A549 (cell line): ENCODE measurements around the gene PGK2. TPM values are rescaled to one million over a fixed set of nuclear protein-coding genes. Genes with fewer than 3 reads are reported as not detected.
"Not testable (repeated sequence)": the region's sequence is repeated elsewhere in the genome, so short reads cannot be mapped to it uniquely, and the experiment has no call there.

ENCODE experiments used
- ATAC-seq, 2 experiments: fragments of 200-7000 bp in 1 of 2; fragments of >200 bp in 1 of 2; cut with Nextera tagmentation in 1 of 2; cut with Tn5 transposase in 1 of 2; 3 replicates each; pipeline versions ENCODE4 v1.8.0 to v1.9.1; 2018 to 2020; ENCODE audit warnings: mild to moderate bottlenecking in 1 of 2, moderate library complexity in 1 of 2
- CTCF ChIA-PET: fragments of 300-600 bp; sonication (Branson Sonifier 250); formaldehyde crosslinking; extraction: SDS; loops from one replicate; lab custom pipeline; 2021; ENCODE audit warnings: antibody characterized with exemption, inconsistent platforms; lab: Yijun Ruan, JAX
- POLR2A ChIA-PET: fragments of 350-600 bp; formaldehyde crosslinking; extraction: SDS; loops from one replicate; lab custom pipeline; 2021; ENCODE audit warnings: antibody characterized with exemption, inconsistent platforms; lab: Yijun Ruan, JAX
- DNase-seq, 2 experiments: peaks; one replicate each; pipeline versions ENCODE4 v3.0.0 to v3.0.0-alpha.2; 2011 to 2016; ENCODE audit warnings: low read depth in 1 of 2, low spot score in 1 of 2
- FAIRE-seq: peaks from 2 replicates; lab custom pipeline; 2011; peaks lifted over from hg19 to GRCh38; lab: Jason Lieb, UNC
- H3K27ac ChIP-seq, 2 experiments: fragments of >200 bp; sonication (Bioruptor Twin); formaldehyde crosslinking; 3 replicates each; pipeline ENCODE4 v1.5.1; 2016 to 2017
- H3K4me1 ChIP-seq: fragments of >200 bp; sonication (Bioruptor Twin); formaldehyde crosslinking; 3 replicates; pipeline ENCODE4 v1.6.1; 2016
- H3K4me2 ChIP-seq: fragments of >200 bp; sonication (Bioruptor Twin); formaldehyde crosslinking; 3 replicates; pipeline ENCODE4 v1.6.1; 2016
- H3K4me3 ChIP-seq: fragments of >200 bp; sonication (Bioruptor Twin); formaldehyde crosslinking; 3 replicates; pipeline ENCODE4 v1.5.1; 2016
- H3K9me3 ChIP-seq: fragments of >200 bp; sonication (Bioruptor Twin); formaldehyde crosslinking; 3 replicates; pipeline ENCODE4 v1.6.1; 2016
- BHLHE40 ChIP-seq: IDR thresholded peaks from 2 replicates; pipeline ENCODE4 v1.6.1; 2012; ENCODE audit warnings: low read depth, low read length, inconsistent platforms
- CBX2 ChIP-seq: fragments of 200-600 bp; sonication (generic); IDR thresholded peaks from 2 replicates; pipeline ENCODE4 v1.6.1; 2016; ENCODE audit warnings: low read depth, mild to moderate bottlenecking, borderline replicate concordance
- CHD4 ChIP-seq: fragments of 200-600 bp; sonication (generic); IDR thresholded peaks from 2 replicates; pipeline ENCODE4 v1.6.1; 2016; ENCODE audit warnings: antibody characterized with exemption, mild to moderate bottlenecking, borderline replicate concordance
- FOSB ChIP-seq: fragments of 250-450 bp; sonication (Bioruptor Pico); IDR thresholded peaks from 2 replicates; pipeline ENCODE4 v1.5.0; 2020; ENCODE audit warnings: mild to moderate bottlenecking, moderate library complexity
- FOSL2 ChIP-seq, 2 experiments: fragments of 450-650 bp in 1 of 2; fragments of >200 bp in 1 of 2; sonication (Bioruptor Twin) in 1 of 2; formaldehyde crosslinking; IDR thresholded peaks; 2 replicates each; pipeline versions ENCODE4 v1.5.0 to v1.6.1; 2016 to 2020; ENCODE audit warnings: mild to moderate bottlenecking in 1 of 2, moderate library complexity in 1 of 2
- FOXS1 ChIP-seq: fragments of 250-450 bp; sonication (Bioruptor Pico); IDR thresholded peaks from 2 replicates; pipeline ENCODE4 v1.5.0; 2020; ENCODE audit warnings: mild to moderate bottlenecking, moderate library complexity
- GATA3 ChIP-seq: IDR thresholded peaks from 2 replicates; pipeline ENCODE4 v1.6.1; 2012; ENCODE audit warnings: borderline replicate concordance
- KDM1A ChIP-seq: fragments of 200-600 bp; sonication (generic); IDR thresholded peaks from 2 replicates; pipeline ENCODE4 v1.6.1; 2016; ENCODE audit warnings: low read depth, mild to moderate bottlenecking
- KDM5A ChIP-seq: fragments of 200-600 bp; sonication (generic); IDR thresholded peaks from 2 replicates; pipeline ENCODE4 v1.6.1; 2016; ENCODE audit warnings: antibody characterized with exemption, mild to moderate bottlenecking
- MAZ ChIP-seq: fragments of 150-350 bp; IDR thresholded peaks from 2 replicates; pipeline ENCODE4 v1.6.1; 2014; ENCODE audit warnings: antibody characterized with exemption, low read depth, low read length, borderline replicate concordance
- MYC ChIP-seq: IDR thresholded peaks from 2 replicates; pipeline ENCODE4 v1.6.1; 2012; ENCODE audit warnings: mild to moderate bottlenecking, inconsistent platforms, low read length, improper control_type of control experiment, borderline replicate concordance
- NFE2L2 ChIP-seq: fragments of 150-350 bp; conservative IDR thresholded peaks from 2 replicates; pipeline ENCODE4 v1.6.1; 2014; ENCODE audit warnings: low read length
- RAD21 ChIP-seq, 2 experiments: fragments of >200 bp in 1 of 2; sonication (Bioruptor Twin) in 1 of 2; formaldehyde crosslinking in 1 of 2; IDR thresholded peaks in 1 of 2; conservative IDR thresholded peaks in 1 of 2; 2 replicates in 1 of 2; 3 replicates in 1 of 2; pipeline ENCODE4 v1.6.1; 2012 to 2018; ENCODE audit warnings: inconsistent platforms in 1 of 2
- RARB ChIP-seq: fragments of 250-450 bp; sonication (Bioruptor Pico); IDR thresholded peaks from 2 replicates; pipeline ENCODE4 v1.8.0; 2021; ENCODE audit warnings: mild to moderate bottlenecking, moderate library complexity
- SREBF2 ChIP-seq: fragments of 450-650 bp; IDR thresholded peaks from 2 replicates; pipeline ENCODE4 v1.6.1; 2014; ENCODE audit warnings: mild to moderate bottlenecking, moderate library complexity
- TFCP2L1 ChIP-seq: fragments of 250-450 bp; sonication (Bioruptor Pico); IDR thresholded peaks from 2 replicates; pipeline ENCODE4 v1.5.0; 2021; ENCODE audit warnings: mild to moderate bottlenecking
- WGBS: methylation state at CpG from one replicate; pipeline ENCODE4 v1.1.6; 2017; ENCODE audit errors: missing lambda C conversion rate; 5-methylcytosine and 5-hydroxymethylcytosine counted together
- polyA plus RNA-seq, 4 experiments: library from polyadenylated mRNA; depleted of rRNA in 3 of 4; stranded (reverse); fragments of >200 nt; fragmentation: RNase III in 1 of 4; extraction: RNeasy Plus Mini Kit Qiagen cat#74134 plus additional on column Dnase treatment in 1 of 4; gene quantifications; 2 replicates in 3 of 4; 3 replicates in 1 of 4; pipeline ENCODE4 v1.2.3, GENCODE V29; 2011 to 2017
- TF ChIP-seq, protein P1 (sequence below): fragments of 250-450 bp; sonication (Bioruptor Pico); IDR thresholded peaks from 2 replicates; pipeline ENCODE4 v1.5.0; 2021; ENCODE audit warnings: mild to moderate bottlenecking, moderate library complexity, borderline replicate concordance
- TF ChIP-seq, protein P2 (sequence below): fragments of 150-350 bp; IDR thresholded peaks from 2 replicates; pipeline ENCODE4 v1.6.1; 2014; ENCODE audit warnings: low read depth, mild to moderate bottlenecking, low read length
- TF ChIP-seq, protein P3 (sequence below): fragments of 200-600 bp; sonication (generic); IDR thresholded peaks from 2 replicates; pipeline ENCODE4 v1.6.1; 2016; ENCODE audit warnings: antibody characterized with exemption, mild to moderate bottlenecking, moderate library complexity
- TF ChIP-seq, protein P4 (sequence below): IDR thresholded peaks from 2 replicates; pipeline ENCODE4 v1.6.1; 2012
- TF ChIP-seq, protein P5 (sequence below): fragments of 450-650 bp; IDR thresholded peaks from 2 replicates; pipeline ENCODE4 v1.6.1; 2014; ENCODE audit warnings: antibody characterized with exemption
- TF ChIP-seq, protein P6 (sequence below): IDR thresholded peaks from 2 replicates; pipeline ENCODE4 v1.6.1; 2012

The PGK2 gene
- polyA plus RNA-seq, 2 of the 4 experiments (the other 2 are of a cell fraction) = not detected

DNA sequence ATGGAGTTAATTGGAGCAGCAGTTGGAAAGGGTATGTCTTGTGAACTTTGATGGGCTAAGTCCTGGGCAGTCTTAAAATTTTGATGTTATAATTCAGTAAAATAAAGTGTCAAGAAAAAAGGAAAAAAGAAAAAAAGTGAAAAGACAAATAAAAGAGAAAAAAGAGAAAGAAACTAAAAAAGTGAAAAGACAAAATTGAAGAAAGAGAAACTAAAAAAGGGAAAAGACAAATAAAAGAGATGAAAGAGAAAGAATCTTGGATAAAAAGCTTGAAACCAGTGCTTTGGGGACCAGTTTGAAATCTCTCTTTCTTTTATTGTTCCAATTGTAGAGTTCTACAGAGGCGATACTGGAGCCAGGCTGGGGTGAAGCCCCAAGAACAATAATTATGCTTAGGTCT lies 12.0 kb upstream of the PGK2 start:
- Histone ChIP-seq H3K4me1 (no peaks in the 10 kb centered on the region), H3K4me3 (no peak overlapping the region), H3K9me3 (no peaks in the 10 kb centered on the region), H3K4me2 (no peak overlapping the region), H3K27ac (no peak overlapping the region)
- 87% methylated on average over 1 of the region's 1 CpG for WGBS
- POLR2A ChIA-PET = no interaction called here
- ATAC-seq (no peak), FAIRE-seq (no peak), DNase-seq (no peak)
- TF ChIP-seq KDM1A = no peak
- TF ChIP-seq, protein P1, sequence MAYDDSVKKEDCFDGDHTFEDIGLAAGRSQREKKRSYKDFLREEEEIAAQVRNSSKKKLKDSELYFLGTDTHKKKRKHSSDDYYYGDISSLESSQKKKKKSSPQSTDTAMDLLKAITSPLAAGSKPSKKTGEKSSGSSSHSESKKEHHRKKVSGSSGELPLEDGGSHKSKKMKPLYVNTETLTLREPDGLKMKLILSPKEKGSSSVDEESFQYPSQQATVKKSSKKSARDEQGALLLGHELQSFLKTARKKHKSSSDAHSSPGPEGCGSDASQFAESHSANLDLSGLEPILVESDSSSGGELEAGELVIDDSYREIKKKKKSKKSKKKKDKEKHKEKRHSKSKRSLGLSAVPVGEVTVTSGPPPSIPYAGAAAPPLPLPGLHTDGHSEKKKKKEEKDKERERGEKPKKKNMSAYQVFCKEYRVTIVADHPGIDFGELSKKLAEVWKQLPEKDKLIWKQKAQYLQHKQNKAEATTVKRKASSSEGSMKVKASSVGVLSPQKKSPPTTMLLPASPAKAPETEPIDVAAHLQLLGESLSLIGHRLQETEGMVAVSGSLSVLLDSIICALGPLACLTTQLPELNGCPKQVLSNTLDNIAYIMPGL = no peak
- no peak for TF ChIP-seq RARB
- CTCF ChIA-PET = no interaction called here

DNA sequence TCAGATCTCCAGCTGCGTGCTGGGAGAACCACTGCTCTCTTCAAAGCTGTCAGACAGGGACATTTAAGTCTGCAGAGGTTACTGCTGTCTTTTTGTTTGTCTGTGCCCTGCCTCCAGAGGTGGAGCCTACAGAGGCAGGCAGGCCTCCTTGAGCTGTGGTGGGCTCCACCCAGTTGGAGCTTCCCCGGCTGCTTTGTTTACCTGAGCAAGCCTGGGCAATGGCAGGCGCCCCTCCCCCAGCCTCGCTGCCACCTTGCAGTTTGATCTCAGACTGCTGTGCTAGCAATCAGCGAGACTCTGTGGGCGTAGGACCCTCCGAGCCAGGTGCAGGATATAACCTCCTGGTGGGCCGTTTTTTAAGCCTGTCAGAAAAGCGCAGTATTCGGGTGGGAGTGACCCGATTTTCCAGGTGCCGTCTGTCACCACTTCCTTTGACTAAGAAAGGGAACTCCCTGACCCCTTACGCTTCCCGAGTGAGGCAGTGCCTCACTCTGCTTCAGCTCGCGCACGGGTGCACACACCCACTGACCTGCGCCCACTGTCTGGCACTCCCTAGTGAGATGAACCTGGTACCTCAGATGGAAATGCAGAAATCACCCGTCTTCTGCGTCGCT lies 9.9 kb upstream of the PGK2 start:
- FAIRE-seq, POLR2A ChIA-PET, H3K4me1 ChIP-seq, H3K4me3 ChIP-seq, ATAC-seq, H3K9me3 ChIP-seq, CTCF ChIA-PET, DNase-seq, H3K27ac ChIP-seq: not testable (repeated sequence)
- peak overlapping the region; percentile 26; the same call in 2 of the 3 replicates for H3K4me2 ChIP-seq
- 76% methylated on average over 13 of the region's 21 CpGs for WGBS

DNA sequence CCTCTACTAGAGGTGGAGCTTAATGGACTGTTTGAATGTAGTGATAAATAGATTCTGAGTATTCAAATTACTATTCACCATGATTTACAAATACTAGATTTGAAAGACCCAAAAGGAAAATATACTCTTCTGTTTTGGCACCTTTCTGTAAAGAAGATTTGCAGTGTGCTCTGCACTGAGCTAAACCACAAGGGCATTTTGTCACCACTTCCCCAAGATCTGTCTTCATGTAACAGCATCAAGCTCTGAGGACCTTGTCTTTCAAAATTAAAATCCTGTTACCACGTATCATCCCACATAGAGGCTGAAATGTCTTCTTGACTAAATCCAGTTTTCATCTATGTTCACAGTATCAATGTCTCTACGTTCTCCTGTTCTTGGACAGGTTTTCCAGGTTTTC lies 3.3 kb upstream of the PGK2 start:
- FAIRE-seq = no peak
- POLR2A ChIA-PET = no interaction called here
- DNase-seq = no peak
- no peak for ATAC-seq
- no peak overlapping the region for H3K4me3 ChIP-seq
- CTCF ChIA-PET = no interaction called here
- WGBS = 11% methylated on average over 2 of the region's 2 CpGs
- no peak overlapping the region for H3K27ac ChIP-seq
- no peak overlapping the region for H3K4me2 ChIP-seq
- no peaks in the 10 kb centered on the region for H3K4me1 ChIP-seq
- H3K9me3 ChIP-seq = no peaks in the 10 kb centered on the region
- TF ChIP-seq, protein P2, sequence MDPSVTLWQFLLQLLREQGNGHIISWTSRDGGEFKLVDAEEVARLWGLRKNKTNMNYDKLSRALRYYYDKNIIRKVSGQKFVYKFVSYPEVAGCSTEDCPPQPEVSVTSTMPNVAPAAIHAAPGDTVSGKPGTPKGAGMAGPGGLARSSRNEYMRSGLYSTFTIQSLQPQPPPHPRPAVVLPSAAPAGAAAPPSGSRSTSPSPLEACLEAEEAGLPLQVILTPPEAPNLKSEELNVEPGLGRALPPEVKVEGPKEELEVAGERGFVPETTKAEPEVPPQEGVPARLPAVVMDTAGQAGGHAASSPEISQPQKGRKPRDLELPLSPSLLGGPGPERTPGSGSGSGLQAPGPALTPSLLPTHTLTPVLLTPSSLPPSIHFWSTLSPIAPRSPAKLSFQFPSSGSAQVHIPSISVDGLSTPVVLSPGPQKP = no peak
- TF ChIP-seq MYC = no peak
- TF ChIP-seq NFE2L2 = no peak
- no peak for TF ChIP-seq FOXS1 (CRISPR knock-in tag)
- no peak for TF ChIP-seq GATA3
- TF ChIP-seq, protein P3, sequence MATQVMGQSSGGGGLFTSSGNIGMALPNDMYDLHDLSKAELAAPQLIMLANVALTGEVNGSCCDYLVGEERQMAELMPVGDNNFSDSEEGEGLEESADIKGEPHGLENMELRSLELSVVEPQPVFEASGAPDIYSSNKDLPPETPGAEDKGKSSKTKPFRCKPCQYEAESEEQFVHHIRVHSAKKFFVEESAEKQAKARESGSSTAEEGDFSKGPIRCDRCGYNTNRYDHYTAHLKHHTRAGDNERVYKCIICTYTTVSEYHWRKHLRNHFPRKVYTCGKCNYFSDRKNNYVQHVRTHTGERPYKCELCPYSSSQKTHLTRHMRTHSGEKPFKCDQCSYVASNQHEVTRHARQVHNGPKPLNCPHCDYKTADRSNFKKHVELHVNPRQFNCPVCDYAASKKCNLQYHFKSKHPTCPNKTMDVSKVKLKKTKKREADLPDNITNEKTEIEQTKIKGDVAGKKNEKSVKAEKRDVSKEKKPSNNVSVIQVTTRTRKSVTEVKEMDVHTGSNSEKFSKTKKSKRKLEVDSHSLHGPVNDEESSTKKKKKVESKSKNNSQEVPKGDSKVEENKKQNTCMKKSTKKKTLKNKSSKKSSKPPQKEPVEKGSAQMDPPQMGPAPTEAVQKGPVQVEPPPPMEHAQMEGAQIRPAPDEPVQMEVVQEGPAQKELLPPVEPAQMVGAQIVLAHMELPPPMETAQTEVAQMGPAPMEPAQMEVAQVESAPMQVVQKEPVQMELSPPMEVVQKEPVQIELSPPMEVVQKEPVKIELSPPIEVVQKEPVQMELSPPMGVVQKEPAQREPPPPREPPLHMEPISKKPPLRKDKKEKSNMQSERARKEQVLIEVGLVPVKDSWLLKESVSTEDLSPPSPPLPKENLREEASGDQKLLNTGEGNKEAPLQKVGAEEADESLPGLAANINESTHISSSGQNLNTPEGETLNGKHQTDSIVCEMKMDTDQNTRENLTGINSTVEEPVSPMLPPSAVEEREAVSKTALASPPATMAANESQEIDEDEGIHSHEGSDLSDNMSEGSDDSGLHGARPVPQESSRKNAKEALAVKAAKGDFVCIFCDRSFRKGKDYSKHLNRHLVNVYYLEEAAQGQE = no peak
- TF ChIP-seq FOSL2 (IDR thresholded peaks at IDR 0.05) = no peak
- TF ChIP-seq FOSL2 (CRISPR knock-in tag; IDR thresholded peaks at IDR 0.05) = no peak
- TF ChIP-seq CBX2 = no peak
- no peak for TF ChIP-seq MAZ
- TF ChIP-seq, protein P4, sequence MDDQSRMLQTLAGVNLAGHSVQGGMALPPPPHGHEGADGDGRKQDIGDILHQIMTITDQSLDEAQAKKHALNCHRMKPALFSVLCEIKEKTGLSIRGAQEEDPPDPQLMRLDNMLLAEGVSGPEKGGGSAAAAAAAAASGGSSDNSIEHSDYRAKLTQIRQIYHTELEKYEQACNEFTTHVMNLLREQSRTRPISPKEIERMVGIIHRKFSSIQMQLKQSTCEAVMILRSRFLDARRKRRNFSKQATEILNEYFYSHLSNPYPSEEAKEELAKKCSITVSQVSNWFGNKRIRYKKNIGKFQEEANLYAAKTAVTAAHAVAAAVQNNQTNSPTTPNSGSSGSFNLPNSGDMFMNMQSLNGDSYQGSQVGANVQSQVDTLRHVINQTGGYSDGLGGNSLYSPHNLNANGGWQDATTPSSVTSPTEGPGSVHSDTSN = no peak
- TF ChIP-seq CHD4 = no peak
- TF ChIP-seq KDM5A = no peak
- no peak for TF ChIP-seq RAD21 (conservative IDR thresholded peaks at IDR 0.05 in 1 of 2, IDR thresholded peaks at IDR 0.05 in 1 of 2)
- TF ChIP-seq SREBF2 = no peak
- TF ChIP-seq, protein P5, sequence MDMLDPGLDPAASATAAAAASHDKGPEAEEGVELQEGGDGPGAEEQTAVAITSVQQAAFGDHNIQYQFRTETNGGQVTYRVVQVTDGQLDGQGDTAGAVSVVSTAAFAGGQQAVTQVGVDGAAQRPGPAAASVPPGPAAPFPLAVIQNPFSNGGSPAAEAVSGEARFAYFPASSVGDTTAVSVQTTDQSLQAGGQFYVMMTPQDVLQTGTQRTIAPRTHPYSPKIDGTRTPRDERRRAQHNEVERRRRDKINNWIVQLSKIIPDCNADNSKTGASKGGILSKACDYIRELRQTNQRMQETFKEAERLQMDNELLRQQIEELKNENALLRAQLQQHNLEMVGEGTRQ = no peak
- no peak for TF ChIP-seq TFCP2L1 (CRISPR knock-in tag)
- no peak for TF ChIP-seq FOSB (CRISPR knock-in tag)
- TF ChIP-seq BHLHE40 = no peak
- TF ChIP-seq, protein P6, sequence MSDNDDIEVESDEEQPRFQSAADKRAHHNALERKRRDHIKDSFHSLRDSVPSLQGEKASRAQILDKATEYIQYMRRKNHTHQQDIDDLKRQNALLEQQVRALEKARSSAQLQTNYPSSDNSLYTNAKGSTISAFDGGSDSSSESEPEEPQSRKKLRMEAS = no peak
